B cell (primary cell): ENCODE measurements around the gene DNAJC1. TPM values are rescaled to one million over a fixed set of nuclear protein-coding genes. Genes with fewer than 3 reads are reported as not detected.
"Not testable (repeated sequence)": the region's sequence is repeated elsewhere in the genome, so short reads cannot be mapped to it uniquely, and the experiment has no call there.

ENCODE experiments used
- ATAC-seq: fragments of 200-7000 bp; cut with Tn5 transposase; one replicate; pipeline ENCODE4 v1.10.0; 2021; ENCODE audit warnings: low read depth, mild to moderate bottlenecking, moderate number of reproducible peaks, moderate library complexity
- CTCF ChIA-PET: fragments of 350-600 bp; sonication (Branson Sonifier 250); formaldehyde crosslinking; loops from one replicate; lab custom pipeline; 2021; ENCODE audit warnings: antibody characterized with exemption, inconsistent platforms; lab: Charles Lee
- POLR2A ChIA-PET: fragments of 350-600 bp; sonication (Branson Sonifier 250); formaldehyde crosslinking; loops from one replicate; lab custom pipeline; 2021; ENCODE audit warnings: antibody characterized with exemption; lab: Charles Lee
- DNase-seq: peaks from one replicate; pipeline ENCODE4 v3.0.0; 2013
- H2AFZ ChIP-seq: 2 replicates; pipeline ENCODE4 v1.6.1; 2012; ENCODE audit warnings: mild to moderate bottlenecking, low read depth, low read length; ENCODE audit not compliant: insufficient read depth, poor library complexity, severe bottlenecking
- H3K27ac ChIP-seq, 2 donors: 1 replicate in 1 of 2; 2 replicates in 1 of 2; pipeline ENCODE4 v1.5.1; 2012 to 2013; ENCODE audit warnings: low read length in 2 of 2, mild to moderate bottlenecking in 2 of 2, moderate library complexity in 1 of 2
- H3K27me3 ChIP-seq, 4 experiments: fragments of 200-600 bp in 1 of 4; sonication (generic) in 1 of 4; replicated peaks in 1 of 4; 1 replicate in 2 of 4; 2 replicates in 2 of 4; pipeline versions ENCODE4 v1.6.1 to v1.7.0; 2013 to 2016; ENCODE audit warnings: low read length in 3 of 4, mild to moderate bottlenecking in 2 of 4, mixed read lengths in 1 of 4, moderate library complexity in 1 of 4; ENCODE audit not compliant: insufficient read depth in 4 of 4, control insufficient read depth in 3 of 4; ENCODE audit errors: control extremely low read depth in 1 of 4
- H3K36me3 ChIP-seq, 2 experiments: replicated peaks in 1 of 2; 1 replicate in 1 of 2; 2 replicates in 1 of 2; pipeline versions ENCODE4 v1.6.1 to v1.7.1; 2013; ENCODE audit warnings: low read length in 1 of 2; ENCODE audit not compliant: insufficient read depth in 2 of 2, control insufficient read depth in 1 of 2; ENCODE audit errors: control extremely low read depth in 1 of 2, extremely low read depth in 1 of 2
- H3K4me1 ChIP-seq, 2 donors: fragments of 200-600 bp in 1 of 2; sonication (generic) in 1 of 2; 1 replicate in 1 of 2; 2 replicates in 1 of 2; pipeline versions ENCODE4 v1.5.1 to v1.6.1; 2013 to 2017; ENCODE audit warnings: low read length in 2 of 2; ENCODE audit not compliant: control insufficient read depth in 2 of 2, insufficient read depth in 2 of 2
- H3K4me2 ChIP-seq: replicated peaks from 2 replicates; pipeline ENCODE3; 2012; ENCODE audit warnings: mild to moderate bottlenecking, low read depth, low read length; ENCODE audit not compliant: poor library complexity, severe bottlenecking
- H3K4me3 ChIP-seq, 5 experiments: fragments of 200-600 bp in 1 of 5; sonication (generic) in 1 of 5; 1 replicate in 3 of 5; 2 replicates in 2 of 5; pipeline versions ENCODE4 v1.5.1 to v1.7.0; 2011 to 2016; ENCODE audit warnings: low read length in 4 of 5, mild to moderate bottlenecking in 4 of 5, low read depth in 2 of 5, control low read depth in 1 of 5, moderate library complexity in 1 of 5; ENCODE audit not compliant: insufficient read depth in 1 of 5; ENCODE audit errors: control extremely low read depth in 1 of 5, extremely low read depth in 1 of 5
- H3K79me2 ChIP-seq: fragments of 200-600 bp; sonication (generic); one replicate; pipeline ENCODE4 v1.6.0; 2016; ENCODE audit warnings: low read length; ENCODE audit not compliant: control insufficient read depth, insufficient read depth
- H3K9ac ChIP-seq: fragments of 200-600 bp; sonication (generic); 2 replicates; pipeline ENCODE4 v1.6.1; 2017; ENCODE audit warnings: mild to moderate bottlenecking, low read length, moderate library complexity
- H3K9me3 ChIP-seq, 3 donors: one replicate each; pipeline versions ENCODE4 v1.6.1 to v1.7.1; 2013; ENCODE audit warnings: low read length in 2 of 3; ENCODE audit not compliant: control insufficient read depth in 2 of 3, insufficient read depth in 1 of 3; ENCODE audit errors: control extremely low read depth in 1 of 3
- H4K20me1 ChIP-seq: 2 replicates; pipeline ENCODE4 v1.6.0; 2012; ENCODE audit warnings: mild to moderate bottlenecking, low read length; ENCODE audit not compliant: insufficient read depth, control insufficient read depth, poor library complexity, severe bottlenecking
- H3K27ac Mint-ChIP-seq: one replicate; pipeline ENCODE4 v1.8.0; 2021; ENCODE audit warnings: mixed read lengths
- H3K27me3 Mint-ChIP-seq: one replicate; pipeline ENCODE4 v1.8.0; 2021; ENCODE audit warnings: mixed read lengths
- H3K4me1 Mint-ChIP-seq: one replicate; pipeline ENCODE4 v1.8.0; 2021; ENCODE audit warnings: mixed read lengths
- H3K4me3 Mint-ChIP-seq: one replicate; pipeline ENCODE4 v1.8.0; 2021; ENCODE audit warnings: mixed read lengths
- H3K9me3 Mint-ChIP-seq: one replicate; pipeline ENCODE4 v1.8.0; 2022; ENCODE audit warnings: mixed read lengths; ENCODE audit not compliant: insufficient read depth
- CTCF ChIP-seq: fragments of 200-600 bp; IDR thresholded peaks from one replicate; pipeline ENCODE4 v1.8.0; 2022; ENCODE audit warnings: antibody characterized with exemption, mild to moderate bottlenecking
- EZH2 ChIP-seq: IDR thresholded peaks from 2 replicates; pipeline ENCODE4 v1.6.1; 2012; ENCODE audit warnings: borderline replicate concordance, low read depth, mild to moderate bottlenecking, moderate library complexity, low read length; ENCODE audit not compliant: insufficient read depth, poor library complexity, severe bottlenecking
- WGBS: methylation state at CpG from one replicate; pipeline ENCODE4 v1.1.5; 2013; ENCODE audit warnings: missing lambda C conversion rate; ENCODE audit not compliant: insufficient coverage; 5-methylcytosine and 5-hydroxymethylcytosine counted together
- intact Hi-C: fragments of 100-400 bp; cut with micrococcal nuclease; formaldehyde crosslinking; loops from one replicate; pipeline ENCODE4 v1.10.0; 2022
- polyA plus RNA-seq: library from polyadenylated mRNA; depleted of rRNA; stranded (reverse); fragments of >200 nt; gene quantifications from 2 replicates; pipeline ENCODE4 v1.2.3, GENCODE V29; 2012
- total RNA-seq, 2 donors: library from RNA; stranded (reverse); fragments of 120-200 nt in 1 of 2; gene quantifications; 1 replicate in 1 of 2; 2 replicates in 1 of 2; pipeline versions ENCODE4 v1.2.3 to v1.2.4, GENCODE V29; 2013 to 2022

The DNAJC1 gene
- total and polyA plus RNA-seq, 2 donors (not counting 1 experiment from before 2014, with no cell fraction given), result 9.4 to 15.4 TPM

- no peaks in the 10 kb centered on the region for H3K36me3 ChIP-seq
- ATAC-seq (no peak), DNase-seq (no peak)
- Mint-ChIP-seq H3K4me3 (no peak overlapping the region), H3K9me3 (peaks cover 4% of the 10 kb centered on the region), H3K27me3 (peaks cover 33% of the 10 kb centered on the region), H3K27ac (no peak overlapping the region), H3K4me1 (no peaks in the 10 kb centered on the region)
- peaks cover 0 to 10% (median 3%) of the 10 kb centered on the region in 4 experiments for H3K27me3 ChIP-seq
- CTCF ChIA-PET, result no interaction called here
- no peak overlapping the region for H3K4me3 ChIP-seq
- H3K4me1 ChIP-seq, result no peaks in the 10 kb centered on the region
- H3K9me3 ChIP-seq, result peaks cover 3 to 6% (median 4%) of the 10 kb centered on the region in 3 donors
- no peak overlapping the region for H2AFZ ChIP-seq
- no peak overlapping the region for H3K9ac ChIP-seq
- POLR2A ChIA-PET, result no interaction called here
- WGBS, result 100% methylated on average over 1 of the region's 3 CpGs
- H3K27ac ChIP-seq, result no peak overlapping the region
- no peak overlapping the region for H3K4me2 ChIP-seq
- no peaks in the 10 kb centered on the region for H4K20me1 ChIP-seq
- TF ChIP-seq EZH2, result no peak
- TF ChIP-seq CTCF, result no peak
- no peaks in the 10 kb centered on the region for H3K79me2 ChIP-seq
- intact Hi-C loops, result no loop called here
Measured at GRCh38 chr10:22034333-22034732, 30.8 kb upstream of the DNAJC1 start.

GRCh38 chr10:22032268-22032667 lies 28.7 kb upstream of the DNAJC1 start:
- H4K20me1 ChIP-seq, ATAC-seq, H3K4me1 Mint-ChIP-seq, DNase-seq, CTCF ChIA-PET, H3K79me2 ChIP-seq, H3K36me3 ChIP-seq, H3K9me3 ChIP-seq, intact Hi-C loops, H3K4me3 Mint-ChIP-seq, H3K27ac Mint-ChIP-seq, POLR2A ChIA-PET, H3K4me3 ChIP-seq, H3K4me2 ChIP-seq, H3K9me3 Mint-ChIP-seq, H3K9ac ChIP-seq, H2AFZ ChIP-seq, H3K4me1 ChIP-seq, H3K27ac ChIP-seq: not testable (repeated sequence)
- H3K27me3 Mint-ChIP-seq, result peaks cover 32% of the 10 kb centered on the region
- 73% methylated on average over 3 of the region's 3 CpGs for WGBS
- peaks cover 0 to 13% (median 3%) of the 10 kb centered on the region in 4 experiments for H3K27me3 ChIP-seq
